ENCODE results near the gene EEF1AKMT1. TPM values are rescaled to one million over a fixed set of nuclear protein-coding genes. Genes with fewer than 3 reads are reported as not detected.

EEF1AKMT1 gene
- total RNA-seq, 1 experiment from 2014 or later, result 6.1 TPM

DNA sequence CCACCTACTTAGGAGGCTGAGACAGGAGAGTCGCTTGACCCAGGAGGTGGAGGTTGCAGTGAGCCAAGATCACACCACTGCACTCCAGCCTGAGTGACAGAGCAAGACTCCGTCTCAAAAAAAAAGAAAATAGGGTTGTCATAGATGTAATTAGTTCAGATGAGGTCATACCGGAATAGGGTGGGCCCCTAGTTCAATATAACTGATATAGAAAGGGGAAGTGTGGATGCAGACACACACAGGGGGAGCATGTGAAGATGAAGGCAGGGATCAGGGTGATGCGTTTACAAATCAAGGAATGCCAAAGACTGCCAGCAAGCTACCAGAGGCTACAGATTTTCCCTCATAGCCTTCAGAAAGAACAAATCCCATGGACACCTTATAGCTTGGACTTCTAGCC, 24.3 kb upstream of the EEF1AKMT1 start:
- Histone ChIP-seq H2AK5ac (ENCODE audit: insufficient read length, low read length) (no peak overlapping the region), H3K18ac (ENCODE audit: insufficient read length, low read depth, low read length) (no peak overlapping the region), H2BK12ac (ENCODE audit: insufficient read length, low read depth, low read length) (no peak overlapping the region), H2BK15ac (ENCODE audit: low read depth, low read length) (no peak overlapping the region), H3K79me1 (ENCODE audit: insufficient read depth, low read depth, low read length, poor library complexity, severe bottlenecking) (no peaks in the 10 kb centered on the region), H3K27ac (ENCODE audit: insufficient read length, low read depth, low read length) (no peak overlapping the region), H3K23ac (ENCODE audit: insufficient read length, low read depth, low read length) (no peak overlapping the region), H2BK5ac (ENCODE audit: insufficient read length, low read length) (no peak overlapping the region), H3K27me3 (ENCODE audit: insufficient read depth, low read length) (no peaks in the 10 kb centered on the region), H3K4me2 (ENCODE audit: insufficient read depth, insufficient read length, low read length) (no peak overlapping the region), H4K5ac (ENCODE audit: insufficient read length, low read depth, low read length) (no peak overlapping the region), H4K91ac (ENCODE audit: insufficient read length, low read depth, low read length) (no peak overlapping the region), H3K79me2 (ENCODE audit: insufficient read depth, low read length) (no peaks in the 10 kb centered on the region; the same call in 1 of the 2 replicates), H4K8ac (replicated peaks; ENCODE audit: insufficient read length, low read depth, low read length) (no peak overlapping the region), H3K9ac (ENCODE audit: extremely low read depth, insufficient read length, low read length) (no peak overlapping the region), H3T11ph (ENCODE audit: low read length) (no peak overlapping the region), H2BK20ac (ENCODE audit: low read depth, low read length, poor library complexity, severe bottlenecking) (no peak overlapping the region), H3K4ac (ENCODE audit: low read depth, low read length) (no peak overlapping the region), H2AFZ (ENCODE audit: low read length) (no peak overlapping the region), H2BK120ac (ENCODE audit: low read depth, low read length, poor library complexity, severe bottlenecking) (no peak overlapping the region), H3K14ac (ENCODE audit: insufficient read depth, low read length) (no peak overlapping the region), H3K4me1 (ENCODE audit: insufficient read depth, low read length) (no peaks in the 10 kb centered on the region), H3K9me3 (ENCODE audit: control insufficient read depth, low read depth, low read length) (no peaks in the 10 kb centered on the region), H4K20me1 (ENCODE audit: control insufficient read depth, insufficient read depth, insufficient read length) (no peaks in the 10 kb centered on the region), H3K23me2 (ENCODE audit: insufficient read length, low read depth, low read length, poor library complexity, severe bottlenecking) (no peaks in the 10 kb centered on the region), H3K56ac (ENCODE audit: insufficient read length, low read depth, low read length) (no peak overlapping the region)
- no peaks in the 10 kb centered on the region for H3K27me3 Mint-ChIP-seq (ENCODE audit: low read depth)
- TF ChIP-seq, protein P1, sequence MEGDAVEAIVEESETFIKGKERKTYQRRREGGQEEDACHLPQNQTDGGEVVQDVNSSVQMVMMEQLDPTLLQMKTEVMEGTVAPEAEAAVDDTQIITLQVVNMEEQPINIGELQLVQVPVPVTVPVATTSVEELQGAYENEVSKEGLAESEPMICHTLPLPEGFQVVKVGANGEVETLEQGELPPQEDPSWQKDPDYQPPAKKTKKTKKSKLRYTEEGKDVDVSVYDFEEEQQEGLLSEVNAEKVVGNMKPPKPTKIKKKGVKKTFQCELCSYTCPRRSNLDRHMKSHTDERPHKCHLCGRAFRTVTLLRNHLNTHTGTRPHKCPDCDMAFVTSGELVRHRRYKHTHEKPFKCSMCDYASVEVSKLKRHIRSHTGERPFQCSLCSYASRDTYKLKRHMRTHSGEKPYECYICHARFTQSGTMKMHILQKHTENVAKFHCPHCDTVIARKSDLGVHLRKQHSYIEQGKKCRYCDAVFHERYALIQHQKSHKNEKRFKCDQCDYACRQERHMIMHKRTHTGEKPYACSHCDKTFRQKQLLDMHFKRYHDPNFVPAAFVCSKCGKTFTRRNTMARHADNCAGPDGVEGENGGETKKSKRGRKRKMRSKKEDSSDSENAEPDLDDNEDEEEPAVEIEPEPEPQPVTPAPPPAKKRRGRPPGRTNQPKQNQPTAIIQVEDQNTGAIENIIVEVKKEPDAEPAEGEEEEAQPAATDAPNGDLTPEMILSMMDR (conservative IDR thresholded peaks at IDR 0.05), result no peak
- H3K27ac Mint-ChIP-seq, result 0 out of 7 replicates have a peak overlapping the region, but pooled peaks of 1 of the 3 experiments have one; percentile 13
- H3K36me3 Mint-ChIP-seq (ENCODE audit: insufficient read depth in 1 of 3, low read depth in 3 of 3), result peaks cover 19 to 64% (median 64%) of the 10 kb centered on the region in 3 experiments; a peak in 6 of 7 replicates
- no CpG with 5 or more reads among the region's 4 CpGs for WGBS (ENCODE audit: extremely low coverage, insufficient read length, low lambda C conversion rate)
- no peak overlapping the region for H3K4me3 Mint-ChIP-seq
- DNase-seq, result no peak
- H3K9me3 Mint-ChIP-seq, result no peaks in the 10 kb centered on the region
- no peaks in the 10 kb centered on the region for H3K4me1 Mint-ChIP-seq

All from H9 (cell line).